ENCODE measurements around the gene MRE11. TPM values are rescaled to one million over a fixed set of nuclear protein-coding genes. Genes with fewer than 3 reads are reported as not detected.

Gene MRE11
- 9.1 and 9.6 TPM in 2 replicates for total RNA-seq

GRCh38 chr11:94493281-94494125 lies at the start of gene MRE11, which contains the start of gene ANKRD49:
TSS of gene MRE11 (minus strand) at chr11:94493844. CDS start at chr11:94492801, 1,043 bp downstream.
TSS of gene ANKRD49 (plus strand) at chr11:94493984. CDS start at chr11:94496694, 2,710 bp downstream.

GRCh38 chr11:94511932-94512781 lies 18.5 kb upstream of the MRE11 start, which contains the start of gene C11orf97:
TSS of gene C11orf97 (plus strand) at chr11:94512461. CDS start at chr11:94512529, 68 bp downstream.

GRCh38 chr11:94400839-94401772 lies 92.5 kb downstream of the MRE11 start, which contains the start of gene GPR83:
TSS of gene GPR83 (minus strand) at chr11:94401419. CDS start at chr11:94401247, 172 bp downstream.

Other genes starting within 250 kb of the MRE11 start
- gene IZUMO1R, start 189.3 kb downstream of the MRE11 start, total RNA-seq, result not detected in 2 replicates
- gene GPR83, start 92.4 kb downstream of the MRE11 start, total RNA-seq, result not detected in 2 replicates
- gene ANKRD49, start 140 bp upstream of the MRE11 start, total RNA-seq, result 5.8 and 15.3 TPM in 2 replicates
- not detected in 2 replicates for gene C11orf97, start 18.6 kb upstream of the MRE11 start, total RNA-seq
- 2.9 and 3.2 TPM in 2 replicates for gene FUT4, start 50.1 kb upstream of the MRE11 start, total RNA-seq
- 1.4 and 1.5 TPM in 2 replicates for gene PIWIL4, start 73.5 kb upstream of the MRE11 start, total RNA-seq